Activated T-cell treated with anti-CD3 and anti-CD28 coated beads, Interleukin-2, amount 50 U/mL, for 72 hours (primary cell): ENCODE data around the gene SQSTM1. TPM values are rescaled to one million over a fixed set of nuclear protein-coding genes. Genes with fewer than 3 reads are reported as not detected.

Experiments used
- ATAC-seq, 2 donors: fragments of 150-1000 bp; cut with Tn5 transposase; replicated peaks in 1 of 2; 2 replicates each; pipeline ENCODE4 v1.10.0; 2021; ENCODE audit warnings: moderate library complexity in 2 of 2, mild to moderate bottlenecking in 1 of 2
- DNase-seq, 2 donors: peaks; one replicate each; pipeline ENCODE4 v3.0.0; 2021 to 2022; ENCODE audit warnings: mixed read lengths in 1 of 2
- H3K27ac Mint-ChIP-seq: one replicate; pipeline ENCODE4 v1.8.0; 2022; ENCODE audit warnings: mild to moderate bottlenecking, moderate library complexity, mixed read lengths
- H3K27me3 Mint-ChIP-seq: one replicate; pipeline ENCODE4 v1.8.0; 2022; ENCODE audit warnings: low read depth, mixed read lengths
- H3K36me3 Mint-ChIP-seq, 2 donors: one replicate each; pipeline ENCODE4 v1.8.0; 2022; ENCODE audit warnings: mixed read lengths in 2 of 2, mild to moderate bottlenecking in 1 of 2; ENCODE audit not compliant: insufficient read depth in 2 of 2
- H3K4me1 Mint-ChIP-seq: one replicate; pipeline ENCODE4 v1.8.0; 2022; ENCODE audit warnings: low read depth, mixed read lengths
- H3K4me3 Mint-ChIP-seq, 2 donors: one replicate each; pipeline ENCODE4 v1.8.0; 2022; ENCODE audit warnings: mild to moderate bottlenecking in 2 of 2, mixed read lengths in 2 of 2, moderate library complexity in 2 of 2
- H3K9me3 Mint-ChIP-seq, 2 donors: one replicate each; pipeline ENCODE4 v1.8.0; 2022; ENCODE audit warnings: mixed read lengths in 2 of 2
- total RNA-seq, 2 donors: library from RNA; stranded (reverse); gene quantifications; one replicate each; pipeline ENCODE4 v1.2.3, GENCODE V29; 2022

The SQSTM1 gene
- total RNA-seq, 2 donors from 2014 or later: 213 to 226 TPM

- ATAC-seq: no peak
These were observed 3.2 kb upstream of the SQSTM1 start for GRCh38 chr5:179817470-179817840.

GRCh38 chr5:179817890-179818745 lies 2.6 kb upstream of the SQSTM1 start:
- peak overlapping the region; percentile 82 to 84 for H3K4me3 Mint-ChIP-seq
- H3K27me3 Mint-ChIP-seq: no peaks in the 10 kb centered on the region
- H3K9me3 Mint-ChIP-seq: no peaks in the 10 kb centered on the region
- ATAC-seq (no peak), DNase-seq (no peak)
- H3K4me1 Mint-ChIP-seq: peaks cover 40% of the 10 kb centered on the region
- H3K36me3 Mint-ChIP-seq: peaks cover 5 to 10% of the 10 kb centered on the region in 2 donors
- peak overlapping the region; percentile 44 for H3K27ac Mint-ChIP-seq

More at GRCh38 chr5:179817470-179817840, 3.2 kb upstream of the SQSTM1 start:
- H3K27ac Mint-ChIP-seq: no peak overlapping the region
- H3K4me1 Mint-ChIP-seq: peaks cover 34% of the 10 kb centered on the region
- DNase-seq: no peak
- H3K4me3 Mint-ChIP-seq: peak overlapping the region; percentile 63 to 82
- H3K27me3 Mint-ChIP-seq: no peaks in the 10 kb centered on the region
- H3K9me3 Mint-ChIP-seq: no peaks in the 10 kb centered on the region
- H3K36me3 Mint-ChIP-seq: peaks cover 6 to 10% of the 10 kb centered on the region in 2 donors

GRCh38 chr5:179818746-179819295 lies 1.9 kb upstream of the SQSTM1 start:
- H3K9me3 Mint-ChIP-seq: no peaks in the 10 kb centered on the region
- H3K4me3 Mint-ChIP-seq: peak overlapping the region; percentile 82 to 84
- H3K27ac Mint-ChIP-seq: no peak overlapping the region
- no peaks in the 10 kb centered on the region for H3K27me3 Mint-ChIP-seq
- peak; percentile 91 to 94 for DNase-seq
- peak; percentile 70 to 77 for ATAC-seq
- peaks cover 7 to 10% of the 10 kb centered on the region in 2 donors for H3K36me3 Mint-ChIP-seq
- H3K4me1 Mint-ChIP-seq: peaks cover 41% of the 10 kb centered on the region

- no peaks in the 10 kb centered on the region for H3K9me3 Mint-ChIP-seq
- no peaks in the 10 kb centered on the region for H3K27me3 Mint-ChIP-seq
- peak overlapping the region; percentile 88 to 93 for H3K4me3 Mint-ChIP-seq
- H3K4me1 Mint-ChIP-seq: peaks cover 46% of the 10 kb centered on the region
- H3K27ac Mint-ChIP-seq: peak overlapping the region; percentile 91
- peaks cover 9 to 12% of the 10 kb centered on the region in 2 donors for H3K36me3 Mint-ChIP-seq
- ATAC-seq (peak; percentile 31 to 38), DNase-seq (peak; percentile 65 to 69)
These were observed 1.2 kb upstream of the SQSTM1 start for GRCh38 chr5:179819296-179820126.

GRCh38 chr5:179820127-179820482 lies 600 bp upstream of the SQSTM1 start:
- H3K27ac Mint-ChIP-seq: peak overlapping the region; percentile 91

GRCh38 chr5:179821298-179822058 lies 773 bp downstream of the SQSTM1 start:
- Mint-ChIP-seq H3K36me3 (peaks cover 13 to 14% of the 10 kb centered on the region in 2 donors), H3K4me1 (peaks cover 51% of the 10 kb centered on the region), H3K27ac (peak overlapping the region; percentile 97), H3K4me3 (peak overlapping the region; percentile 87 to 93), H3K9me3 (no peaks in the 10 kb centered on the region), H3K27me3 (no peaks in the 10 kb centered on the region)
- ATAC-seq (peak; percentile 67 to 70), DNase-seq (peak; percentile 90)

More at GRCh38 chr5:179820127-179820482, 600 bp upstream of the SQSTM1 start:
- H3K36me3 Mint-ChIP-seq: peaks cover 13 to 15% of the 10 kb centered on the region in 2 donors
- ATAC-seq (no peak), DNase-seq (no peak)
- peaks cover 50% of the 10 kb centered on the region for H3K4me1 Mint-ChIP-seq
- H3K4me3 Mint-ChIP-seq: peak overlapping the region; percentile 88 to 93
- H3K9me3 Mint-ChIP-seq: no peaks in the 10 kb centered on the region
- H3K27me3 Mint-ChIP-seq: no peaks in the 10 kb centered on the region

- no peak for ATAC-seq
- Mint-ChIP-seq H3K4me1 (peaks cover 57% of the 10 kb centered on the region), H3K27me3 (no peaks in the 10 kb centered on the region)
These were observed 1.3 kb downstream of the SQSTM1 start for GRCh38 chr5:179822059-179822432.

GRCh38 chr5:179822444-179822990 lies 1.8 kb downstream of the SQSTM1 start:
- Mint-ChIP-seq H3K27me3 (no peaks in the 10 kb centered on the region), H3K27ac (peak overlapping the region; percentile 97), H3K4me3 (peak overlapping the region; percentile 87 to 93), H3K9me3 (no peaks in the 10 kb centered on the region), H3K4me1 (peaks cover 58% of the 10 kb centered on the region), H3K36me3 (peaks cover 17 to 20% of the 10 kb centered on the region in 2 donors)
- no peak for DNase-seq
- ATAC-seq: no peak

More at GRCh38 chr5:179822059-179822432, 1.3 kb downstream of the SQSTM1 start:
- DNase-seq: no peak
- Mint-ChIP-seq H3K9me3 (no peaks in the 10 kb centered on the region), H3K4me3 (peak overlapping the region; percentile 87 to 93), H3K27ac (peak overlapping the region; percentile 97), H3K36me3 (peaks cover 16 to 17% of the 10 kb centered on the region in 2 donors)

GRCh38 chr5:179823937-179824744 lies 3.4 kb downstream of the SQSTM1 start:
- Mint-ChIP-seq H3K27ac (peak overlapping the region; percentile 79), H3K36me3 (peaks cover 21 to 31% of the 10 kb centered on the region in 2 donors), H3K4me1 (peaks cover 56% of the 10 kb centered on the region), H3K4me3 (peak overlapping the region in 1 of 2 donors; percentile 25), H3K9me3 (no peaks in the 10 kb centered on the region), H3K27me3 (no peaks in the 10 kb centered on the region)
- no peak for DNase-seq
- no peak for ATAC-seq

GRCh38 chr5:179824745-179825112 lies 4.0 kb downstream of the SQSTM1 start:
- peaks cover 56% of the 10 kb centered on the region for H3K4me1 Mint-ChIP-seq
- peak overlapping the region in 1 of 2 donors; percentile 25 for H3K4me3 Mint-ChIP-seq
- ATAC-seq: no peak
- H3K27ac Mint-ChIP-seq: peak overlapping the region; percentile 79
- H3K9me3 Mint-ChIP-seq: no peaks in the 10 kb centered on the region
- H3K36me3 Mint-ChIP-seq: peaks cover 26 to 37% of the 10 kb centered on the region in 2 donors
- DNase-seq: no peak
- H3K27me3 Mint-ChIP-seq: no peaks in the 10 kb centered on the region

GRCh38 chr5:179825655-179826182 lies 5.0 kb downstream of the SQSTM1 start:
- Mint-ChIP-seq H3K4me1 (peaks cover 48% of the 10 kb centered on the region), H3K4me3 (no peak overlapping the region), H3K27me3 (no peaks in the 10 kb centered on the region), H3K36me3 (peaks cover 30 to 42% of the 10 kb centered on the region in 2 donors), H3K9me3 (no peaks in the 10 kb centered on the region), H3K27ac (no peak overlapping the region)
- DNase-seq (no peak), ATAC-seq (no peak)
